GM21529 (cell line): ENCODE data around the gene SLC35E3.
A peak's percentile ranks its signal among the peaks of the same experiment; 100 is the strongest.

Source experiments
- ATAC-seq: cut with Tn5 transposase; IDR thresholded peaks from one replicate; pipeline ENCODE4 v1.9.1; 2021; ENCODE audit not compliant: unreplicated experiment

The SLC35E3 gene

GRCh38 chr12:68745904-68746571 is at the start of gene SLC35E3:
Gene SLC35E3, plus strand, starts transcription at chr12:68746176. Its CDS starts 202 bp downstream, at chr12:68746378.
- ATAC-seq = peak; percentile 98

GRCh38 chr12:68699486-68699885 is 46.5 kb upstream of the SLC35E3 start:
- ATAC-seq = no peak

GRCh38 chr12:68727776-68728175 is 18.2 kb upstream of the SLC35E3 start:
- ATAC-seq = no peak

- no peak for ATAC-seq
These were observed 12.3 kb upstream of the SLC35E3 start for GRCh38 chr12:68733661-68734071.

- no peak for ATAC-seq
These were observed 6.1 kb upstream of the SLC35E3 start for GRCh38 chr12:68739891-68740290.

GRCh38 chr12:68743356-68743755 is 2.6 kb upstream of the SLC35E3 start:
- ATAC-seq = no peak

GRCh38 chr12:68745376-68745903 is 536 bp upstream of the SLC35E3 start:
- no peak for ATAC-seq

- ATAC-seq = peak; percentile 37
These were observed 700 bp downstream of the SLC35E3 start for GRCh38 chr12:68746572-68747180.

GRCh38 chr12:68749443-68749842 is 3.5 kb downstream of the SLC35E3 start:
- no peak for ATAC-seq

GRCh38 chr12:68749861-68750260 is 3.9 kb downstream of the SLC35E3 start:
- ATAC-seq = no peak

GRCh38 chr12:68750506-68750905 is 4.5 kb downstream of the SLC35E3 start:
- no peak for ATAC-seq

- ATAC-seq = no peak
These were observed 9.7 kb downstream of the SLC35E3 start for GRCh38 chr12:68755536-68756243.

- no peak for ATAC-seq
These were observed 13.9 kb downstream of the SLC35E3 start for GRCh38 chr12:68759852-68760251.

- no peak for ATAC-seq
These were observed 14.9 kb downstream of the SLC35E3 start for GRCh38 chr12:68760806-68761441.

- ATAC-seq = no peak
These were observed 15.5 kb downstream of the SLC35E3 start for GRCh38 chr12:68761442-68761812.

GRCh38 chr12:68761901-68762630 is 16.1 kb downstream of the SLC35E3 start:
- ATAC-seq = no peak

GRCh38 chr12:68762691-68763090 is 16.7 kb downstream of the SLC35E3 start:
- ATAC-seq = no peak

- no peak for ATAC-seq
These were observed 19.7 kb downstream of the SLC35E3 start for GRCh38 chr12:68765696-68766095.

GRCh38 chr12:68766646-68767045 is 20.7 kb downstream of the SLC35E3 start:
- no peak for ATAC-seq

- no peak for ATAC-seq
These were observed 21.2 kb downstream of the SLC35E3 start for GRCh38 chr12:68767191-68767590.

GRCh38 chr12:68768431-68768939 is 22.5 kb downstream of the SLC35E3 start:
- ATAC-seq = no peak
